Suprapubic skin (tissue), 4 donors: Measurements from ENCODE around the gene ANO3. TPM values are rescaled to one million over a fixed set of nuclear protein-coding genes. Genes with fewer than 3 reads are reported as not detected.
A peak's percentile ranks its signal among the peaks of the same experiment; 100 is the strongest.
"Not testable (repeated sequence)": the region's sequence is repeated elsewhere in the genome, so short reads cannot be mapped to it uniquely, and the experiment has no call there.

ENCODE experiments used
- DNase-seq, 2 donors: peaks; one replicate each; pipeline ENCODE4 v3.0.0-alpha.2; 2019; ENCODE audit warnings: low spot score in 2 of 2
- H3K27ac ChIP-seq: fragments of 200-600 bp; sonication (generic); one replicate; pipeline ENCODE4 v1.5.1; 2019
- H3K27me3 ChIP-seq: fragments of 200-600 bp; sonication (generic); one replicate; pipeline ENCODE4 v1.5.1; 2019
- H3K36me3 ChIP-seq: fragments of 200-600 bp; sonication (generic); one replicate; pipeline ENCODE4 v1.5.1; 2019
- H3K4me1 ChIP-seq: fragments of 200-600 bp; sonication (generic); one replicate; pipeline ENCODE4 v1.5.1; 2019
- H3K4me3 ChIP-seq: fragments of 200-600 bp; sonication (generic); one replicate; pipeline ENCODE4 v1.5.1; 2019; ENCODE audit warnings: mild to moderate bottlenecking
- H3K9me3 ChIP-seq: fragments of 200-600 bp; sonication (generic); one replicate; pipeline ENCODE4 v1.5.1; 2019
- EP300 ChIP-seq: sonication (generic); formaldehyde crosslinking; IDR thresholded peaks from one replicate; pipeline ENCODE4 v1.6.1; 2017; ENCODE audit warnings: antibody characterized with exemption
- POLR2A ChIP-seq, 2 donors: fragments of 450-650 bp; IDR thresholded peaks; one replicate each; pipeline ENCODE4 v1.6.1; 2017; ENCODE audit warnings: antibody characterized with exemption in 2 of 2, mild to moderate bottlenecking in 2 of 2, moderate library complexity in 2 of 2
- POLR2AphosphoS5 ChIP-seq, 3 donors: sonication (generic); formaldehyde crosslinking; IDR thresholded peaks; one replicate each; pipeline ENCODE4 v1.6.1; 2017; ENCODE audit warnings: antibody characterized with exemption in 3 of 3
- WGBS: methylation state at CpG from one replicate; pipeline ENCODE4 v1.1.5; 2018; 5-methylcytosine and 5-hydroxymethylcytosine counted together
- total RNA-seq, 4 donors: library from RNA; depleted of rRNA; stranded (reverse); fragments of >200 nt; gene quantifications; one replicate each; pipeline ENCODE4 v1.1.0, GENCODE V29; 2016
- TF ChIP-seq, protein P1 (sequence below), 2 donors: fragments of 200-600 bp in 1 of 2; fragments of 450-650 bp in 1 of 2; sonication (generic) in 1 of 2; IDR thresholded peaks; one replicate each; pipeline ENCODE4 v1.5.1; 2016 to 2019; ENCODE audit warnings: antibody characterized with exemption in 2 of 2, mild to moderate bottlenecking in 1 of 2, moderate library complexity in 1 of 2

The ANO3 gene
- total RNA-seq, 4 donors from 2014 or later: 0.08 to 0.29 (median 0.16) TPM; not detected in 1

- H3K4me3 ChIP-seq: no peak overlapping the region
- DNase-seq: no peak
- TF ChIP-seq POLR2AphosphoS5 (IDR thresholded peaks at IDR 0.05) (peak in 2 of 3 donors; percentile 75 to 77), EP300 (no peak), POLR2A (IDR thresholded peaks at IDR 0.05) (no peak)
- TF ChIP-seq, protein P1, sequence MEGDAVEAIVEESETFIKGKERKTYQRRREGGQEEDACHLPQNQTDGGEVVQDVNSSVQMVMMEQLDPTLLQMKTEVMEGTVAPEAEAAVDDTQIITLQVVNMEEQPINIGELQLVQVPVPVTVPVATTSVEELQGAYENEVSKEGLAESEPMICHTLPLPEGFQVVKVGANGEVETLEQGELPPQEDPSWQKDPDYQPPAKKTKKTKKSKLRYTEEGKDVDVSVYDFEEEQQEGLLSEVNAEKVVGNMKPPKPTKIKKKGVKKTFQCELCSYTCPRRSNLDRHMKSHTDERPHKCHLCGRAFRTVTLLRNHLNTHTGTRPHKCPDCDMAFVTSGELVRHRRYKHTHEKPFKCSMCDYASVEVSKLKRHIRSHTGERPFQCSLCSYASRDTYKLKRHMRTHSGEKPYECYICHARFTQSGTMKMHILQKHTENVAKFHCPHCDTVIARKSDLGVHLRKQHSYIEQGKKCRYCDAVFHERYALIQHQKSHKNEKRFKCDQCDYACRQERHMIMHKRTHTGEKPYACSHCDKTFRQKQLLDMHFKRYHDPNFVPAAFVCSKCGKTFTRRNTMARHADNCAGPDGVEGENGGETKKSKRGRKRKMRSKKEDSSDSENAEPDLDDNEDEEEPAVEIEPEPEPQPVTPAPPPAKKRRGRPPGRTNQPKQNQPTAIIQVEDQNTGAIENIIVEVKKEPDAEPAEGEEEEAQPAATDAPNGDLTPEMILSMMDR (IDR thresholded peaks at IDR 0.05): no peak
- H3K27me3 ChIP-seq: no peaks in the 10 kb centered on the region
- 47% methylated on average over 3 of the region's 3 CpGs for WGBS
- H3K36me3 ChIP-seq: no peaks in the 10 kb centered on the region
- H3K9me3 ChIP-seq: no peaks in the 10 kb centered on the region
- peaks cover 3% of the 10 kb centered on the region for H3K4me1 ChIP-seq
- H3K27ac ChIP-seq: peak overlapping the region; percentile 21
Observed at GRCh38 chr11:26583550-26583949, 251.6 kb downstream of the ANO3 start.

- Histone ChIP-seq H3K4me1 (peaks cover 3% of the 10 kb centered on the region), H3K27me3 (no peaks in the 10 kb centered on the region), H3K27ac (no peak overlapping the region), H3K4me3 (no peak overlapping the region), H3K36me3 (no peaks in the 10 kb centered on the region), H3K9me3 (no peaks in the 10 kb centered on the region)
- no peak for TF ChIP-seq EP300
- TF ChIP-seq, protein P1 (IDR thresholded peaks at IDR 0.05): no peak
- no peak for TF ChIP-seq POLR2AphosphoS5 (IDR thresholded peaks at IDR 0.05)
- no peak for TF ChIP-seq POLR2A (IDR thresholded peaks at IDR 0.05)
- DNase-seq: no peak
Observed at GRCh38 chr11:26584818-26585217, 252.9 kb downstream of the ANO3 start.

GRCh38 chr11:26587073-26587472 is 255.1 kb downstream of the ANO3 start:
- peaks cover 3% of the 10 kb centered on the region for H3K4me1 ChIP-seq
- no peak for TF ChIP-seq EP300
- TF ChIP-seq POLR2A (IDR thresholded peaks at IDR 0.05): no peak
- no peak for TF ChIP-seq POLR2AphosphoS5 (IDR thresholded peaks at IDR 0.05)
- TF ChIP-seq, protein P1 (IDR thresholded peaks at IDR 0.05): no peak
- H3K36me3 ChIP-seq: no peaks in the 10 kb centered on the region
- no peaks in the 10 kb centered on the region for H3K27me3 ChIP-seq
- DNase-seq: no peak
- H3K27ac ChIP-seq: no peak overlapping the region
- WGBS: 61% methylated on average over 2 of the region's 2 CpGs
- no peaks in the 10 kb centered on the region for H3K9me3 ChIP-seq
- no peak overlapping the region for H3K4me3 ChIP-seq

- H3K36me3 ChIP-seq: no peaks in the 10 kb centered on the region
- H3K9me3 ChIP-seq: no peaks in the 10 kb centered on the region
- H3K27me3 ChIP-seq: no peaks in the 10 kb centered on the region
- no peak overlapping the region for H3K27ac ChIP-seq
- DNase-seq: no peak
- WGBS: 86% methylated on average over 11 of the region's 11 CpGs
- TF ChIP-seq EP300: no peak
- TF ChIP-seq, protein P1 (IDR thresholded peaks at IDR 0.05): no peak
- no peak for TF ChIP-seq POLR2A (IDR thresholded peaks at IDR 0.05)
- H3K4me1 ChIP-seq: no peaks in the 10 kb centered on the region
- no peak overlapping the region for H3K4me3 ChIP-seq
Observed at GRCh38 chr11:26593691-26594090, 261.8 kb downstream of the ANO3 start.

GRCh38 chr11:26595207-26595865 is 263.4 kb downstream of the ANO3 start:
- not testable (repeated sequence) for H3K4me1 ChIP-seq, H3K9me3 ChIP-seq, H3K4me3 ChIP-seq, H3K36me3 ChIP-seq, DNase-seq, H3K27me3 ChIP-seq, H3K27ac ChIP-seq
- 52% methylated on average over 7 of the region's 7 CpGs for WGBS

GRCh38 chr11:26597049-26597689 is 265.2 kb downstream of the ANO3 start:
- not testable (repeated sequence) for H3K36me3 ChIP-seq, H3K4me1 ChIP-seq, H3K9me3 ChIP-seq, H3K27me3 ChIP-seq, H3K4me3 ChIP-seq, DNase-seq, H3K27ac ChIP-seq
- WGBS: 96% methylated on average over 20 of the region's 20 CpGs
